Panc1 (cell line): ENCODE measurements around the gene RFTN1. TPM values are rescaled to one million over a fixed set of nuclear protein-coding genes. Genes with fewer than 3 reads are reported as not detected.

Experiments used
- ATAC-seq: fragments of 200-7000 bp; cut with Tn5 transposase; 2 replicates; pipeline ENCODE4 v1.9.1; 2020; ENCODE audit warnings: mild to moderate bottlenecking, moderate library complexity
- BruUV-seq: library from RNA; stranded (reverse); fragments of 400-500 nt; replicated peaks from 2 replicates; lab custom pipeline; 2021; lab: Mats Ljungman, UMichigan
- CTCF ChIA-PET: fragments of 300-600 bp; sonication (Branson Sonifier 250); formaldehyde crosslinking; loops from one replicate; lab custom pipeline; 2022; ENCODE audit warnings: antibody characterized with exemption; lab: Charles Lee
- POLR2A ChIA-PET: fragments of 300-600 bp; sonication (Branson Sonifier 250); formaldehyde crosslinking; loops from one replicate; lab custom pipeline; 2022; ENCODE audit warnings: antibody characterized with exemption; lab: Charles Lee
- DNase-seq: peaks from one replicate; pipeline ENCODE4 v3.0.0-alpha.2; 2010; ENCODE audit warnings: low read depth, low spot score
- H3K27ac ChIP-seq: 2 replicates; pipeline ENCODE4 v1.5.1; 2011; ENCODE audit warnings: mild to moderate bottlenecking, low read length, inconsistent platforms
- H3K27me3 ChIP-seq: fragments of 200-500 bp; sonication (Bioruptor generic); 2 replicates; pipeline ENCODE4 v1.6.0; 2014; ENCODE audit warnings: low read length, inconsistent platforms; ENCODE audit not compliant: control insufficient read depth, insufficient read depth
- H3K36me3 ChIP-seq: fragments of 200-500 bp; sonication (Bioruptor generic); 2 replicates; pipeline ENCODE4 v1.5.1; 2014; ENCODE audit warnings: inconsistent platforms, mild to moderate bottlenecking, low read length, moderate library complexity; ENCODE audit not compliant: control insufficient read depth, insufficient read depth
- H3K4me1 ChIP-seq: 2 replicates; pipeline ENCODE4 v1.5.1; 2011; ENCODE audit warnings: inconsistent platforms, mild to moderate bottlenecking, low read length, moderate library complexity; ENCODE audit not compliant: control insufficient read depth, insufficient read depth
- H3K4me3 ChIP-seq, 2 experiments: 2 replicates each; pipeline ENCODE4 v1.5.1; 2011 to 2012; ENCODE audit warnings: low read depth in 2 of 2, low read length in 2 of 2, mild to moderate bottlenecking in 2 of 2, inconsistent platforms in 1 of 2, moderate library complexity in 1 of 2
- H3K9me3 ChIP-seq: fragments of 200-500 bp; sonication (Bioruptor generic); 2 replicates; pipeline ENCODE4 v1.5.1; 2014; ENCODE audit warnings: low read depth, mild to moderate bottlenecking, inconsistent platforms, low read length, moderate library complexity; ENCODE audit not compliant: control insufficient read depth, insufficient read depth
- POLR2AphosphoS5 ChIP-seq: IDR thresholded peaks from 2 replicates; pipeline ENCODE4 v1.6.1; 2012; ENCODE audit warnings: mild to moderate bottlenecking, low read depth, low read length, moderate library complexity
- SIN3A ChIP-seq: IDR thresholded peaks from 2 replicates; pipeline ENCODE4 v1.6.1; 2012; ENCODE audit warnings: low read depth, mild to moderate bottlenecking, low read length, moderate library complexity, borderline replicate concordance; ENCODE audit not compliant: insufficient read depth
- TCF7L2 ChIP-seq: IDR thresholded peaks from 2 replicates; pipeline ENCODE4 v1.6.1; 2011; ENCODE audit warnings: mild to moderate bottlenecking, low read depth, low read length, inconsistent platforms
- in situ Hi-C: cut with HindIII; loops from 2 replicates; pipeline ENCODE4 v1.10.0; 2016; ENCODE audit warnings: low sequenced_read_pairs, low pct_unique_long_range_greater_than_20kb
- intact Hi-C: fragments of 100-400 bp; cut with micrococcal nuclease; formaldehyde crosslinking; loops from one replicate; pipeline ENCODE4 v1.10.0; 2022; ENCODE audit not compliant: unreplicated experiment
- total RNA-seq: library from RNA; stranded (reverse); gene quantifications from one replicate; pipeline ENCODE4 v1.2.1, GENCODE V29; 2021; ENCODE audit not compliant: unreplicated experiment
- TF ChIP-seq, protein P1 (sequence below): fragments of 450-650 bp; IDR thresholded peaks from 2 replicates; pipeline ENCODE4 v1.5.1; 2017; ENCODE audit warnings: mild to moderate bottlenecking
- TF ChIP-seq, protein P2 (sequence below), 2 experiments: IDR thresholded peaks; 2 replicates each; pipeline ENCODE4 v1.6.1; 2011 to 2012; ENCODE audit warnings: low read depth in 2 of 2, control low read depth in 1 of 2, low read length in 1 of 2, mild to moderate bottlenecking in 1 of 2, moderate library complexity in 1 of 2; ENCODE audit not compliant: insufficient read depth in 1 of 2

RFTN1 gene
- total RNA-seq, 1 experiment from 2014 or later, result 0.90 TPM

DNA sequence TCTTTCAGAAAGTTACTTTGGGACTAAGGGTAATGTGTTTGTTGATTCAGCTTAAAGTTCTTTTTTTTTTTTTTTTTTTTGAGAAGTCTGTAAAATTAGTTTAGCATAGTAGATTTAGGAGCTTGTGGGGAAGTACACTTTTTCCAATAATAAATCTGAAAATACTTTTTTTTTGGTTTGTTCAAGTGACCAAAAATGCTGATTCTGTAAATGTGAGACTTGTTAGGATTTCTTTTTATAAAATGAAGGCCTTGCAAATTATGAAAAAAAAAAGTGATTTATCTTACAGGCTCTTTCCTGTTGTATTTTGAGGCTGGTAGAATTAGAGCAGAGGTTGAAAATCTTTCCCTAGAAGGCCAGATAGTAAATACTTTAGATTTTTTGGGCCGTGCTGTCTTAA lies 240.9 kb downstream of the RFTN1 start:
- POLR2A ChIA-PET, result no interaction called here
- H3K4me3 ChIP-seq, result no peak overlapping the region
- in situ Hi-C loops (no loop called here), intact Hi-C loops (no loop called here)
- no peaks in the 10 kb centered on the region; the same call in 1 of the 2 replicates for H3K4me1 ChIP-seq
- H3K9me3 ChIP-seq, result no peaks in the 10 kb centered on the region
- H3K27me3 ChIP-seq, result no peaks in the 10 kb centered on the region
- no peaks in the 10 kb centered on the region; the same call in 1 of the 2 replicates for H3K36me3 ChIP-seq
- no peak overlapping the region for H3K27ac ChIP-seq
- CTCF ChIA-PET, result no interaction called here
- no peak for ATAC-seq
- TF ChIP-seq TCF7L2 (no peak), POLR2AphosphoS5 (no peak), SIN3A (no peak)
- TF ChIP-seq, protein P1, sequence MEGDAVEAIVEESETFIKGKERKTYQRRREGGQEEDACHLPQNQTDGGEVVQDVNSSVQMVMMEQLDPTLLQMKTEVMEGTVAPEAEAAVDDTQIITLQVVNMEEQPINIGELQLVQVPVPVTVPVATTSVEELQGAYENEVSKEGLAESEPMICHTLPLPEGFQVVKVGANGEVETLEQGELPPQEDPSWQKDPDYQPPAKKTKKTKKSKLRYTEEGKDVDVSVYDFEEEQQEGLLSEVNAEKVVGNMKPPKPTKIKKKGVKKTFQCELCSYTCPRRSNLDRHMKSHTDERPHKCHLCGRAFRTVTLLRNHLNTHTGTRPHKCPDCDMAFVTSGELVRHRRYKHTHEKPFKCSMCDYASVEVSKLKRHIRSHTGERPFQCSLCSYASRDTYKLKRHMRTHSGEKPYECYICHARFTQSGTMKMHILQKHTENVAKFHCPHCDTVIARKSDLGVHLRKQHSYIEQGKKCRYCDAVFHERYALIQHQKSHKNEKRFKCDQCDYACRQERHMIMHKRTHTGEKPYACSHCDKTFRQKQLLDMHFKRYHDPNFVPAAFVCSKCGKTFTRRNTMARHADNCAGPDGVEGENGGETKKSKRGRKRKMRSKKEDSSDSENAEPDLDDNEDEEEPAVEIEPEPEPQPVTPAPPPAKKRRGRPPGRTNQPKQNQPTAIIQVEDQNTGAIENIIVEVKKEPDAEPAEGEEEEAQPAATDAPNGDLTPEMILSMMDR, result no peak
- TF ChIP-seq, protein P2, sequence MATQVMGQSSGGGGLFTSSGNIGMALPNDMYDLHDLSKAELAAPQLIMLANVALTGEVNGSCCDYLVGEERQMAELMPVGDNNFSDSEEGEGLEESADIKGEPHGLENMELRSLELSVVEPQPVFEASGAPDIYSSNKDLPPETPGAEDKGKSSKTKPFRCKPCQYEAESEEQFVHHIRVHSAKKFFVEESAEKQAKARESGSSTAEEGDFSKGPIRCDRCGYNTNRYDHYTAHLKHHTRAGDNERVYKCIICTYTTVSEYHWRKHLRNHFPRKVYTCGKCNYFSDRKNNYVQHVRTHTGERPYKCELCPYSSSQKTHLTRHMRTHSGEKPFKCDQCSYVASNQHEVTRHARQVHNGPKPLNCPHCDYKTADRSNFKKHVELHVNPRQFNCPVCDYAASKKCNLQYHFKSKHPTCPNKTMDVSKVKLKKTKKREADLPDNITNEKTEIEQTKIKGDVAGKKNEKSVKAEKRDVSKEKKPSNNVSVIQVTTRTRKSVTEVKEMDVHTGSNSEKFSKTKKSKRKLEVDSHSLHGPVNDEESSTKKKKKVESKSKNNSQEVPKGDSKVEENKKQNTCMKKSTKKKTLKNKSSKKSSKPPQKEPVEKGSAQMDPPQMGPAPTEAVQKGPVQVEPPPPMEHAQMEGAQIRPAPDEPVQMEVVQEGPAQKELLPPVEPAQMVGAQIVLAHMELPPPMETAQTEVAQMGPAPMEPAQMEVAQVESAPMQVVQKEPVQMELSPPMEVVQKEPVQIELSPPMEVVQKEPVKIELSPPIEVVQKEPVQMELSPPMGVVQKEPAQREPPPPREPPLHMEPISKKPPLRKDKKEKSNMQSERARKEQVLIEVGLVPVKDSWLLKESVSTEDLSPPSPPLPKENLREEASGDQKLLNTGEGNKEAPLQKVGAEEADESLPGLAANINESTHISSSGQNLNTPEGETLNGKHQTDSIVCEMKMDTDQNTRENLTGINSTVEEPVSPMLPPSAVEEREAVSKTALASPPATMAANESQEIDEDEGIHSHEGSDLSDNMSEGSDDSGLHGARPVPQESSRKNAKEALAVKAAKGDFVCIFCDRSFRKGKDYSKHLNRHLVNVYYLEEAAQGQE (IDR thresholded peaks at IDR 0.05; ENCODE audit: insufficient read depth in 1 of 2, low read depth in 2 of 2, low read length in 1 of 2), result no peak
- no peak for DNase-seq
- BruUV-seq, result no TSS peak

DNA sequence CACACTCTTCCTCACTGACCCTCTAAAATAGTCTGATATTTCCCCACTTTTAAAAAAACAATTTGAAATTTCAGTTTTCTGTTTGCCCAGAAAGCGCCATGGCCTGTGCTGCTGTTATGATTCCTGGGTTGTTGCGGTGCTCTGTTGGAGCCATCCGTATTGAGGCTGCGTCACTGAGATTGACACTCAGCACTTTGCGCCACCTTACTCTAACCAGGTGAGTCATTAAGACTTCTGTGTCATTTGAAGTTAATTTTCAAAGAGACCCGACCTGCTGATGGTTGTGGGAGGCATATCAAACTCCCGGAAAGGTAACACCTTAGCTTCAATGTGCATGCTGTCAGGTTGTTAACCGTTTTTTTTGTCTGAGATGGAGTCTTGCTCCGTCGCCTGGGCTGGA lies 242.6 kb downstream of the RFTN1 start:
- ChIA-PET CTCF (no interaction called here), POLR2A (no interaction called here)
- TF ChIP-seq SIN3A (no peak), TCF7L2 (no peak), POLR2AphosphoS5 (no peak)
- TF ChIP-seq, protein P2 (IDR thresholded peaks at IDR 0.05; ENCODE audit: insufficient read depth in 1 of 2, low read depth in 2 of 2, low read length in 1 of 2), result no peak
- TF ChIP-seq, protein P1, result no peak
- BruUV-seq, result no TSS peak
- H3K4me3 ChIP-seq, result no peak overlapping the region
- no peak overlapping the region for H3K27ac ChIP-seq
- intact Hi-C loops, result no loop called here
- in situ Hi-C loops, result no loop called here
- no peaks in the 10 kb centered on the region for H3K9me3 ChIP-seq
- peaks cover 7% of the 10 kb centered on the region; the same call in 1 of the 2 replicates for H3K4me1 ChIP-seq
- no peaks in the 10 kb centered on the region for H3K27me3 ChIP-seq
- no peaks in the 10 kb centered on the region; the same call in 1 of the 2 replicates for H3K36me3 ChIP-seq
- ATAC-seq (no peak), DNase-seq (no peak)
